HG03159 (cell line): ENCODE results near the gene NAB2.

ENCODE experiments used
- ATAC-seq: cut with Tn5 transposase; IDR thresholded peaks from one replicate; pipeline ENCODE4 v1.9.1; 2021; ENCODE audit warnings: mild to moderate bottlenecking, moderate library complexity; ENCODE audit not compliant: unreplicated experiment

Gene NAB2

GRCh38 chr12:57129889-57130288, 41.0 kb downstream of the NAB2 start:
- no peak for ATAC-seq

- no peak for ATAC-seq
Measured at GRCh38 chr12:57130941-57131340, 42.0 kb downstream of the NAB2 start.

GRCh38 chr12:57131896-57132744, 43.2 kb downstream of the NAB2 start:
- ATAC-seq: no peak

- ATAC-seq: no peak
Measured at GRCh38 chr12:57133013-57133569, 44.2 kb downstream of the NAB2 start.

- no peak for ATAC-seq
Measured at GRCh38 chr12:57133916-57134315, 45.0 kb downstream of the NAB2 start.

- no peak for ATAC-seq
Measured at GRCh38 chr12:57134949-57135348, 46.0 kb downstream of the NAB2 start.

GRCh38 chr12:57135527-57136326, 46.8 kb downstream of the NAB2 start:
- no peak for ATAC-seq

- ATAC-seq: no peak
Measured at GRCh38 chr12:57138526-57139272, 49.8 kb downstream of the NAB2 start.

GRCh38 chr12:57139796-57140649, 51.1 kb downstream of the NAB2 start:
- ATAC-seq: no peak

- no peak for ATAC-seq
Measured at GRCh38 chr12:57141249-57141648, 52.3 kb downstream of the NAB2 start.

- no peak for ATAC-seq
Measured at GRCh38 chr12:57142121-57142520, 53.2 kb downstream of the NAB2 start.

- no peak for ATAC-seq
Measured at GRCh38 chr12:57142727-57143126, 53.8 kb downstream of the NAB2 start.

GRCh38 chr12:57143454-57143853, 54.5 kb downstream of the NAB2 start:
- ATAC-seq: no peak
